ENCODE data around the gene ZNF275.

DNA sequence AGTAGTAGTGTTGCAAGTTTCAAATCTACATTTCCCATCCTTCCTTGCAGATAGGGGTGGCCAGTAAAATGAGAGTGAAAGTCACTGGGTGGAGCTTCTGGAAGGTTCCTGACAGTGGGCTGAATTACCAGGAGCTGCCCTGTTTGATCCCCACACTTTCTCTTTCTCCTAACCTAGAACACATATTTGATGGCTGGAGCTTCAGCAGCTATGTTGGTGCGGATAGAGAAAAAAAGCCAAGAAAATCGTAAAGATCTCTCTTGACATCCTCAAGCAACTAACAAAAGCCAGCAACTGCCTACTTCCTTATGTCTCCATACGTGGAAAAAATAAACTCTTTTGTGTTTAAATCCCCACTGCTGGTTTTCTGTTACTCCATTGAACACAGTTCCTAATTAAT lies 32.2 kb downstream of the ZNF275 start:
- TF ChIP-seq, protein P1, sequence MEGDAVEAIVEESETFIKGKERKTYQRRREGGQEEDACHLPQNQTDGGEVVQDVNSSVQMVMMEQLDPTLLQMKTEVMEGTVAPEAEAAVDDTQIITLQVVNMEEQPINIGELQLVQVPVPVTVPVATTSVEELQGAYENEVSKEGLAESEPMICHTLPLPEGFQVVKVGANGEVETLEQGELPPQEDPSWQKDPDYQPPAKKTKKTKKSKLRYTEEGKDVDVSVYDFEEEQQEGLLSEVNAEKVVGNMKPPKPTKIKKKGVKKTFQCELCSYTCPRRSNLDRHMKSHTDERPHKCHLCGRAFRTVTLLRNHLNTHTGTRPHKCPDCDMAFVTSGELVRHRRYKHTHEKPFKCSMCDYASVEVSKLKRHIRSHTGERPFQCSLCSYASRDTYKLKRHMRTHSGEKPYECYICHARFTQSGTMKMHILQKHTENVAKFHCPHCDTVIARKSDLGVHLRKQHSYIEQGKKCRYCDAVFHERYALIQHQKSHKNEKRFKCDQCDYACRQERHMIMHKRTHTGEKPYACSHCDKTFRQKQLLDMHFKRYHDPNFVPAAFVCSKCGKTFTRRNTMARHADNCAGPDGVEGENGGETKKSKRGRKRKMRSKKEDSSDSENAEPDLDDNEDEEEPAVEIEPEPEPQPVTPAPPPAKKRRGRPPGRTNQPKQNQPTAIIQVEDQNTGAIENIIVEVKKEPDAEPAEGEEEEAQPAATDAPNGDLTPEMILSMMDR (IDR thresholded peaks at IDR 0.05; ENCODE audit: low read depth, low read length, poor library complexity, severe bottlenecking): no peak
- TF ChIP-seq EZH2phosphoT487 (IDR thresholded peaks at IDR 0.05; ENCODE audit: borderline replicate concordance, low read length): no peak
